GM21360 (cell line): ENCODE measurements around the gene ITPR3.

Source experiments
- ATAC-seq: cut with Tn5 transposase; IDR thresholded peaks from one replicate; pipeline ENCODE4 v1.9.1; 2021; ENCODE audit warnings: mild to moderate bottlenecking, moderate library complexity; ENCODE audit not compliant: unreplicated experiment

ITPR3 gene

DNA sequence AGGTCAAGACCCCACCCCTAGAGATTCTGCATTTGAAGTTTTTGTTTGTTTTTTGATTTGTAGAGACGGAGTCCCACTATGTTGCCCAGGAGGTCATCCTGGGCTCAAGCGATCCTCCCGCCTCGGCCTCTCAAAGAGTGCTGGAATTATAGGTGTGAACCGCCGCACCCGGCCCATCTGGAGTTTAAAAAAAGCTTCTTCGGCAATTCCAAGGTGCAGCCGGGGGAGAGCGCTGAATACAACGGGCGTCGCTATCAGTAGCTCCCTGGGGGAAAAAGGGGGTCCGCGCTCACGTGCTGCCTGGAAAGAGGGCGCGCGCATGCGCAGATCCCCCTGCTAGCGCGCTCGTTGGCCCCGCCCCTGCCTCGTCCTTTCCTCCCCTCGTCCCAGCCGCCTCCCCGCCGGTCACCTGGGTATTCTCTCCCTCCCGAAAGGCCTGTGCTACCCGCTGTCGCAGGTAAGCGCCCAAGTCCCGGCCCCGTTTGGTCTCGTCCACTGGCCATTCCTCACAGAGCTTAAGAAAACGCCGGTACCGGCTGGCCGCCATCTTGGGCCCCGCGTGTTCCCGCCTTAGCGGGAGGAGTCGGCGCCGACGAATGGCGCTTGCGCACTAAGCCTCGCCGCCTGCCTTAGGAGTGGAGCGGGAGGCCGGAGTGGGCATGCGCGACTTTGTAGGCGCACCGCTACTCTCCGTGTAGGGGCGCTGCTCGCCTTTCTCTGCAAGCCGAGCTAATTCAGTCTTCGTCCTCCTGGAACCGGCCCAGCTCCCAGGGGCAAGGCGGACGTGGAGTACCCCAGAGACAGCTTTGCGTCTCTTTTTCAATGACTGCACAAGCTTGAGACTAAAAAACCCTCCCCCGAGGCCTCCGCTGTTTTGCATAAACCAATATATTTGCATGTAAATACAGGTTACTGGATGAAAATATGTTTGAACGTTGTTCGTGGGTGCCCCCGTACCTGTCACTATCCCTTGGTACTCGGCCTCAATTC is 90.3 kb downstream of the ITPR3 start, which contains the start of gene UQCC2:
TSS of gene UQCC2 (minus strand) at position 561 of the 990 bp plus-strand sequence. CDS start at position 547, 14 bp downstream.
- peak; percentile 85 for ATAC-seq

GRCh38 chr6:33712914-33713313 is 91.8 kb downstream of the ITPR3 start:
- no peak for ATAC-seq

GRCh38 chr6:33713786-33714185 is 92.7 kb downstream of the ITPR3 start:
- ATAC-seq = no peak

DNA sequence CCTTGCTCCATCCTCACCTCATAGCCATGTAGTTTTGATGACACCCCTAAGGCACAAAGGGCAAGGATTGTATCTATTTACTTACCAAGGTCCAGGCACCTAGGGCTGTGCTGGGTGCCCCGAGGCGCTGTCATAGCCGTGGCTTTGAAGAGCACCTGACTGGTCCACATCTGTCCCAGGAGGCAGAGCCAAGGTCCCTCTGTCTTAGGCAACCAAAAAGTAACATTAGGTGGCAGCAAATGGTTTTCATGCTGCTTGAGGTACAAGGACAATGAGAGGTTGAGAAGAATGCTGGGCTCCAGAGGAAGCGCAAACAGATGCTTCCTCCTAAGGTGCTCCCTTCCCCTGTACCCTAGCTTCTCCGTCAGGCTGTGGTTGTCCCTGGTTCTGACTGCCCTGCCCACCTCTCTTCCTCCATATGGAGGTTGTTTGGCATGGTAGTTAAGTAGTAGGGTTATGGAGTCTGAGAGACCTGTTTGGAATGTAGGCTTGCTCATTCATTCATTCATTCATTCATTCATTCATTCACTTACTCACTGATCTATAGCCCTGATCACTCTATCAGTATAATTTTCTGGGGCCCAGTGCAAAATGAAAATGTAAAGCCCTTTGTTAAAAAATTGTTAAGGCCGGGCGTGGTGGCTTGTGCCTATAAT is 93.4 kb downstream of the ITPR3 start:
- ATAC-seq = no peak

- no peak for ATAC-seq
These were observed 95.3 kb downstream of the ITPR3 start for GRCh38 chr6:33716379-33716778.

GRCh38 chr6:33716890-33717632 is 95.9 kb downstream of the ITPR3 start:
- ATAC-seq = no peak

- ATAC-seq = no peak
These were observed 96.9 kb downstream of the ITPR3 start for GRCh38 chr6:33717934-33718455.

DNA sequence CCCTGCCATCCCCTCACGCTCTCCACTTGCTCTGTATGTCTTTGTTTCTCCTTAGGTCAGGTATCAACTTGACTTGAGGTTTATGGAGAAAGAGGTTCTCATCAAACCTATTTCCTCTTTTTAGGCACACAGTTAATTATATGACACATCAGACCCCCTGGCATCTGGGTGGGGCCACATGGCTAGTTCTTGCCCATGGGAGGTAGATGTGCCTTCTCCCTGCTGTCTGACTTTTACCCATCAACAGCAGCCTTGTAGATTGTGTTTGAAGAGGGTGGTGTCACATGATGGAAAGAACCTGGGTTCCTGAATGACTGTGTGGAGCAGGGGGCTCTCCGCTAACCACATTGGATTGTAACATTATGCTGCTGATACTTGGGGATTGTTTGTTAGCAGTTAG is 97.6 kb downstream of the ITPR3 start:
- no peak for ATAC-seq

DNA sequence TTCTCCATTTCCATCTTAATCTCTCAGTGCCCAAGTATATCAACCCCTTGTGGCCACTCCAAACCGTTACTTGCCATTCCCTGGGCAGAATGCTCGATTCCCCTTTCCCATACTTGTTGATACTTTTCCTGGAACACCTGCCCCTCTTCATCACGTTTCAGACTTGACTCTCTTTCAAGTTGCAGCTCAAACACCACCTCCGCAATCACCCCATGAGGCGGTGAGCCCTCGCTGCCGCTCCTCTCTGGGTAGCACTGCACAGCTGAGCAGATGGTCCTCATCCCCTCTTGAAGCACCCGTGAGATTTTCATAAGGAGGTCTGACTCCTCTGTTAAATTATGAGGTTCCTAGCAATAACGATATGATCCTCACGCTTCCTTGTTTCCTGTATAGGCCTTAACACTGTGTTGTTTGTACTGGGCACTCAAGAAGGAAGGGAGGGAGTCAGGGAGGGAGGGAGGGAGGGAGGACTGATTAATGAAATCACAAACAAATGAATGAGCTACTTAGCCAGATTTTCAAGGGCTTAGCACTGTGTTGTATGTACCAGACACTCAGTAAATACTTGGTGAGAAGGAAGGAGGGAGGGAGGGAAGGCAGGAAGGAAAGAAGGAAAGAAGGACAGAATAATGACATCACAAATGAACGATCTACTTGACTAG is 98.3 kb downstream of the ITPR3 start:
- ATAC-seq = no peak

GRCh38 chr6:33720998-33721397 is 99.9 kb downstream of the ITPR3 start:
- ATAC-seq = no peak

- ATAC-seq = no peak
These were observed 100.4 kb downstream of the ITPR3 start for GRCh38 chr6:33721508-33721907.

- ATAC-seq = no peak
These were observed 101.0 kb downstream of the ITPR3 start for GRCh38 chr6:33722103-33722623.

DNA sequence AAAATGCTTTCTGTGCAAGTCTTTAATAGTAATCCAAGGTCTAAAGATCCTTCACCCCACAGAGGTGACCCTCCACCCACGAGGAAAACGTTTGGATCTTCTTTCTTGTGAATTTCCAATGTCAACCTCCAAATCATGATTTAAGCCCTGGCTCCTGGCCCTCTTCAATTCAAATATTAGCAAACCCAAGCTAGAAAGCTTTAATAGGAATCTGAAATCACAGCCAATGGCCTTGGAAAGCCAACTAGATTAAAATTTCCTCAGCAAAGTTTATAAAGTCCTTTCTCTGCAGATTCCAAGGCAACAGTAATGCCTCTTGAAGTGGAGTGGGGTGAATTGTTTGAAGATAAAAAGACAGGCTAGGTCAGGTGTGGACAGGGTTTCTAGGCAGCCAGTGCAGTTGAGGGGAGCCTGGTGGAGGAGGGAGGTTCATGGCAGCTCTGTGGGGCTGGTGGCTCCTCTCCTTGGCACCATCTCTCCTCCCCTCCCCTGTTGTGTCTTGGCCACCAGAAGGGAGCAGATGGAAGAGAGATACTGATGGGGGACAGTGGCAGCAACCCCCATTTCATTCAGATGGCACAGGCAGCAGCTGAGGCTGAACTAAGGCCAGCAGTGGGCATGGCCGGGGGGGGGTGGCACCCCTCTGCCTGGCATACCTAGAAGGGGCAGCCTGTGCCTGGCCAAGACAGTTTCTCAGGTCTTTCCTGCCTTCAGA is 102.4 kb downstream of the ITPR3 start:
- no peak for ATAC-seq

GRCh38 chr6:33724102-33725023 is 103.2 kb downstream of the ITPR3 start:
- ATAC-seq = no peak

GRCh38 chr6:33725222-33725621 is 104.1 kb downstream of the ITPR3 start:
- ATAC-seq = no peak

- no peak for ATAC-seq
These were observed 105.0 kb downstream of the ITPR3 start for GRCh38 chr6:33725891-33726673.

GRCh38 chr6:33726696-33727095 is 105.6 kb downstream of the ITPR3 start:
- ATAC-seq = no peak

DNA sequence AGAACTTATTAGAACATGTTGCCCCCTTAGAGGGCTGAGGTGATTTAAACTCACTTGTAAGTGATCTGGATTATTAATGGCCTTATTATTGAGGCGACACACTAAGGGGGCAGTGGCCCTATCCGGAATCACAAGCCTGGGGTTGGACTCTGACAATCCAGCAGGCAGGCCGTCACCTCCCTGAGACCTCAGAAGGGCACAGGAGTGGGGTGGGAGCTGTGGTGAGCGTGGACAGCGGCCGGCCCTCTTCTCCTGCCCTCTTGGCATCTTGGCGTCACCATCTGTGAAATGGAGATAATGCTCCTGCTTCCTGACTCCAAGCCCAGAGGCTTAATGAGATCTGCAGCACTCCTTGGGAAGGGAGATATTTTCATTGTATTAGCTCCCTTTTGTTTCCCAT is 106.0 kb downstream of the ITPR3 start:
- ATAC-seq = no peak
